ENCODE measurements around the gene ZMIZ1.

DNA sequence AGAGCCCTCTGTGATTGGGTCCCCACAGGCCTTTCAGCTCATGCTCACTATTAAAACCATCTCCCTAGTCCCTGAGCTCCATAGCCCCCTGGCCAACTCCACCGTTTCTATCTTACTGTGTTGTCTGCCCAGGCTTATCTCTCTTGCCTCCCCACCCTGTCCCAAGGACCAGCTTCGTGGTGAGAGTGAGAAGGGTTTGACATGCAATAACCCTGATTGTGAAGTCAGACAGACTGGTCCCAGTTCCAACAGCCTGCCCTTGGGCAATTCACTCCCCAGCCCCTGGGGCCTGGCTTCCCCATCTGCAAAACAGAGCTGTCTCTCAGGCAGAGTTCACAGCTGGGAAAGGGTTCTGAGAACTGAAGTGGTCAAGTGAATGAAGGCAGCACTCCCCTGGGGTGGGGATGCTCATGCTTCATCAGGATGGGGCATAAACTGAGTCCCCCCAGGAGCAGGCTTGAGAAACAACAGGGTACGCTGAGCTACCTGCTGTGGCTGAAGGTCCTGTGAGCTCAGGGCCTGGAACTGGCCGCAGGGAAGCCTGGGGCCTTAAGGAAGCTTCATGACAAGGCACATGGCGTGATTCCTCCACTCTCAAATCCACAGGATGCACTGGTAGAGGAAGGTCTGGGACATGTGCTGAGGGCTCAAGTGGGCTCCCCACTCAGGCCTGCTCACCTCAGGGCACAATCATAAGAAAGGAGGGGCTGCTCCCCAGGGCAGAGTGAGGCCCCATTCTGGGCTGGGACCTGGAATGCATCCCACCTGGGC is 276.7 kb downstream of the ZMIZ1 start:
- TF ChIP-seq EZH2 (IDR thresholded peaks at IDR 0.05; ENCODE audit: borderline replicate concordance, insufficient read depth, low read length, poor library complexity, severe bottlenecking), result no peak
- no peak for TF ChIP-seq POLR2AphosphoS5 (IDR thresholded peaks at IDR 0.05)
- TF ChIP-seq TAF1 (IDR thresholded peaks at IDR 0.05; ENCODE audit: low read depth), result no peak
- TF ChIP-seq, protein P1, sequence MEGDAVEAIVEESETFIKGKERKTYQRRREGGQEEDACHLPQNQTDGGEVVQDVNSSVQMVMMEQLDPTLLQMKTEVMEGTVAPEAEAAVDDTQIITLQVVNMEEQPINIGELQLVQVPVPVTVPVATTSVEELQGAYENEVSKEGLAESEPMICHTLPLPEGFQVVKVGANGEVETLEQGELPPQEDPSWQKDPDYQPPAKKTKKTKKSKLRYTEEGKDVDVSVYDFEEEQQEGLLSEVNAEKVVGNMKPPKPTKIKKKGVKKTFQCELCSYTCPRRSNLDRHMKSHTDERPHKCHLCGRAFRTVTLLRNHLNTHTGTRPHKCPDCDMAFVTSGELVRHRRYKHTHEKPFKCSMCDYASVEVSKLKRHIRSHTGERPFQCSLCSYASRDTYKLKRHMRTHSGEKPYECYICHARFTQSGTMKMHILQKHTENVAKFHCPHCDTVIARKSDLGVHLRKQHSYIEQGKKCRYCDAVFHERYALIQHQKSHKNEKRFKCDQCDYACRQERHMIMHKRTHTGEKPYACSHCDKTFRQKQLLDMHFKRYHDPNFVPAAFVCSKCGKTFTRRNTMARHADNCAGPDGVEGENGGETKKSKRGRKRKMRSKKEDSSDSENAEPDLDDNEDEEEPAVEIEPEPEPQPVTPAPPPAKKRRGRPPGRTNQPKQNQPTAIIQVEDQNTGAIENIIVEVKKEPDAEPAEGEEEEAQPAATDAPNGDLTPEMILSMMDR (IDR thresholded peaks at IDR 0.05; ENCODE audit: poor library complexity, severe bottlenecking), result no peak
- TF ChIP-seq EP300 (conservative IDR thresholded peaks at IDR 0.05; ENCODE audit: poor library complexity, severe bottlenecking), result no peak
